RWPE2 (cell line): ENCODE results near the gene SLC25A13.

ENCODE experiments used
- ATAC-seq: fragments of 200-7000 bp; cut with Tn5 transposase; 3 replicates; pipeline ENCODE4 v1.9.1; 2021; ENCODE audit warnings: low read depth
- DNase-seq: peaks from one replicate; pipeline ENCODE4 v3.0.0-alpha.2; 2020; ENCODE audit warnings: low spot score
- H3K27ac ChIP-seq: fragments of 450-650 bp; 2 replicates; pipeline ENCODE4 v1.5.1; 2017; ENCODE audit warnings: mild to moderate bottlenecking; ENCODE audit not compliant: poor library complexity, severe bottlenecking
- H3K27me3 ChIP-seq: fragments of 250-450 bp; sonication (Bioruptor Pico); 2 replicates; pipeline ENCODE4 v1.5.1; 2021; ENCODE audit warnings: mild to moderate bottlenecking, moderate library complexity; ENCODE audit not compliant: insufficient read depth, poor library complexity, severe bottlenecking
- H3K36me3 ChIP-seq: fragments of 250-450 bp; sonication (Bioruptor Pico); 2 replicates; pipeline ENCODE4 v1.5.1; 2020; ENCODE audit warnings: low read depth, mild to moderate bottlenecking, moderate library complexity
- H3K4me1 ChIP-seq: fragments of 250-450 bp; sonication (Bioruptor Pico); 2 replicates; pipeline ENCODE4 v1.5.1; 2021; ENCODE audit warnings: mild to moderate bottlenecking, moderate library complexity; ENCODE audit not compliant: insufficient read depth, poor library complexity, severe bottlenecking
- H3K4me3 ChIP-seq: fragments of 250-450 bp; sonication (Bioruptor Pico); 2 replicates; pipeline ENCODE4 v1.5.1; 2021; ENCODE audit warnings: mild to moderate bottlenecking, moderate library complexity; ENCODE audit not compliant: severe bottlenecking
- H3K9me3 ChIP-seq: fragments of 250-450 bp; sonication (Bioruptor Pico); 2 replicates; pipeline ENCODE4 v1.5.1; 2021; ENCODE audit warnings: mild to moderate bottlenecking, moderate library complexity; ENCODE audit not compliant: severe bottlenecking
- TF ChIP-seq, protein P1 (sequence below): fragments of 450-650 bp; IDR thresholded peaks from one replicate; pipeline ENCODE4 v1.5.1; 2017; ENCODE audit warnings: mild to moderate bottlenecking, moderate library complexity; ENCODE audit not compliant: poor library complexity, severe bottlenecking

Gene SLC25A13

DNA sequence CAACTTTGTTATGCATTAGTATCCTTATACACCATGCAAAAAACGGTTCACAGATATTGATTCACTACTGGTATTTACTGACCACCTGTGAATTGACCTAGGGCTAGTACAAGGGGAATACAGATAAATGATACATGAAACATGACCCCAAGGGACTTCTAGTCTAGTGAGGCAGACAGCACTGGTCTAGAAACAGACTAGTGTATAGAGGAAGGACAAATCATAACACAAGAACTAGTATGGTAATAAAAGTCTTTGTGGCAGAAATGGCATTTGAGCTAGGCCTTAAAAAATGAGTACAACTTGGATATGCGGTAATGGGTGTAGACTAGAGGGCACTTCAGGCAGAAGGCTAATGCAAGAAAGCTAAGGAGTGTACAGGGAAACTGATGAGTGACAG lies 86.6 kb downstream of the SLC25A13 start:
- H3K27ac ChIP-seq, result no peak overlapping the region
- ATAC-seq, result no peak
- H3K4me3 ChIP-seq, result no peak overlapping the region
- H3K36me3 ChIP-seq, result no peaks in the 10 kb centered on the region
- H3K9me3 ChIP-seq, result no peaks in the 10 kb centered on the region
- H3K4me1 ChIP-seq, result peaks cover 18% of the 10 kb centered on the region
- TF ChIP-seq, protein P1, sequence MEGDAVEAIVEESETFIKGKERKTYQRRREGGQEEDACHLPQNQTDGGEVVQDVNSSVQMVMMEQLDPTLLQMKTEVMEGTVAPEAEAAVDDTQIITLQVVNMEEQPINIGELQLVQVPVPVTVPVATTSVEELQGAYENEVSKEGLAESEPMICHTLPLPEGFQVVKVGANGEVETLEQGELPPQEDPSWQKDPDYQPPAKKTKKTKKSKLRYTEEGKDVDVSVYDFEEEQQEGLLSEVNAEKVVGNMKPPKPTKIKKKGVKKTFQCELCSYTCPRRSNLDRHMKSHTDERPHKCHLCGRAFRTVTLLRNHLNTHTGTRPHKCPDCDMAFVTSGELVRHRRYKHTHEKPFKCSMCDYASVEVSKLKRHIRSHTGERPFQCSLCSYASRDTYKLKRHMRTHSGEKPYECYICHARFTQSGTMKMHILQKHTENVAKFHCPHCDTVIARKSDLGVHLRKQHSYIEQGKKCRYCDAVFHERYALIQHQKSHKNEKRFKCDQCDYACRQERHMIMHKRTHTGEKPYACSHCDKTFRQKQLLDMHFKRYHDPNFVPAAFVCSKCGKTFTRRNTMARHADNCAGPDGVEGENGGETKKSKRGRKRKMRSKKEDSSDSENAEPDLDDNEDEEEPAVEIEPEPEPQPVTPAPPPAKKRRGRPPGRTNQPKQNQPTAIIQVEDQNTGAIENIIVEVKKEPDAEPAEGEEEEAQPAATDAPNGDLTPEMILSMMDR, result no peak
- no peak for DNase-seq
- no peaks in the 10 kb centered on the region for H3K27me3 ChIP-seq

DNA sequence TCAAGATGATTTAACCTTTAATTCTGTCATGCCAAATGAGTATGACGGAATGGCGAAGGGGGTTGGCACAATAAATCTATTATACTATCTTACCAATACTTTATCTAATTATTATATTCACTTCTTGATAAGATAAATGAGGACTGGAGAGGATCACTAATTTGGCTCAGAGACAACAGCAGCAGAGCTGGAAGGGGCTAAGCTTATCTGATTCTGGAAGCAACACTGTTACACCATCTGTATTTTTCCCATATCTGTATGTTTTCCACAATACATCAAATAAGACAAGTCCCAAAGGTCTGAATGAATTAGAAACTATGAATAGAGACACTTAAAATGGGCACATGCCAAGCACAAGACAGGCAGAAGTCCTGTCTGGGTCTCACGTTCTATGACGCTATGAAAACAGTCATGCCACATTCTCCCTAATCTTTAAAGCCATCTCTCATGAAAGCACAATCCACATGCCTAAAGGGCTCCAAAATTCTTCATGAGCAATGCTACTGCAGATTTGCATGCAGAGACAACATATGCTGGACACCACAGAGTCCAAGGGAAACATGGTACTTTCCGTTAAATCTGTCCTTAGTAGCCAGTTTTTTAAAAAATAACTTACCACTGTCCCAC lies 88.3 kb downstream of the SLC25A13 start:
- Histone ChIP-seq H3K4me1 (peaks cover 7% of the 10 kb centered on the region), H3K36me3 (0 out of 2 replicates have a peak, but pooled peaks cover 3% of the 10 kb centered on the region), H3K4me3 (no peak overlapping the region), H3K27ac (no peak overlapping the region), H3K27me3 (no peaks in the 10 kb centered on the region), H3K9me3 (no peaks in the 10 kb centered on the region)
- no peak for ATAC-seq
- TF ChIP-seq, protein P1, result no peak
- no peak for DNase-seq

DNA sequence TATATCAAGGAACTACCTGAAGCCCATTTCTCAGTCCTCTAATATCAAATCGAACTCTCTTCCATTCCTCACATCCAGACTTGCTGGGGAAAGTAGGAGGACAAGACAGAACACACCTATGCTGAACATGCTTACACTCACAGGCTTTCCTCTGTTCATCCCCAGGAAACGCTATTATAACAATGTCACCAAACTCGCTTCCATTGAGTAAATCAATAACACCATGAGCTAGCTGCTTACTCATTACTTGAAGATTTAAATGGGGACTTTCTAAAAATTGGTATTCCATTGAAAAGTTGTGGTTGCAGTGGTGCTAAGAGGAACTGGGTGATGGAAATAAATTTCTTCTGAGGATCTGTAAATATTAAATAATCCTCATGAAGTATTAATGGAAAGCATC lies 88.8 kb downstream of the SLC25A13 start:
- Histone ChIP-seq H3K4me1 (peaks cover 7% of the 10 kb centered on the region), H3K27ac (no peak overlapping the region), H3K9me3 (no peaks in the 10 kb centered on the region), H3K4me3 (no peak overlapping the region), H3K27me3 (no peaks in the 10 kb centered on the region), H3K36me3 (0 out of 2 replicates have a peak, but pooled peaks cover 3% of the 10 kb centered on the region)
- ATAC-seq, result no peak
- TF ChIP-seq, protein P1, result no peak
- DNase-seq, result no peak

DNA sequence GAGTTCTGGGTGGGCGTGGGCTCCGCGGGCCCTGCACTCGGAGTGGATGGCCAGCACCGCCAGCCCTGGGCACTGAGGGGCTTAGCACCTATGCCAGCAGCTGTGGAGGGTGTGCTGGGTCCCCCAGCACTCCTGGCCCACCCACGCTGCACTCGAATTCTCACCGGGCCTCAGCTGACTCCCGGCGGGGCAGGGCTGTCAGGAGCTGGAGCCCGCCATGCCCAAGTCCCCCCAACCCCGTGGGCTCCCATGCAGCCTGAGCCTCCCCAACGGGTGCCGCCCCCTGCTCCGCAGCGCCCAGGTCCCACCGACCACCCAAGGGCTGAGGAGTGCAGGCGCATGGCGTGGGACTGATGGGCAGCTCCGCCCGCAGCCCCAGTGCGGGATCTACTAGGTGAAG lies 93.1 kb downstream of the SLC25A13 start:
- Histone ChIP-seq H3K9me3 (no peaks in the 10 kb centered on the region), H3K27me3 (no peaks in the 10 kb centered on the region), H3K4me3 (no peak overlapping the region), H3K36me3 (peaks cover 3% of the 10 kb centered on the region; the same call in 1 of the 2 replicates), H3K27ac (no peak overlapping the region), H3K4me1 (no peaks in the 10 kb centered on the region)
- ATAC-seq (no peak), DNase-seq (peak; percentile 47)
- TF ChIP-seq, protein P1, result no peak

DNA sequence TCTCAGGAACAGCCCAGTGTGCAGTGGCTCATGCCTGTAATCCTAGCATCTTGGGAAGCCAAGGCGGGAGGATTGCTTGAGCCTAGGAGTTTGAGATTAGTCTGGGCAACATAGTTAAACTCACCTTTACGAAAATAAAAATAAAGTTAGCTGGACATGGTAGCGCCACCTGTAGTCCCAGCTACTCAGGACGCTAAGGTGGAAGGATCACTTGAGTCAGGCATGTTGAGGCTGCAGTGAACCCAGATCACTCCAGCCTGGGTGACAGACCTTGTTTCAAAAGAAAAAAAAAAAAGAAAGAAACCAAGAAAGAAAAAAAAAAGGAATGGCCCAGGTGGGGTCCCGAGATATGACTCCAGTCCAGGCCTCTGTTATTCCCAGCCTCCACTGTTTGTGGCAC lies 96.6 kb downstream of the SLC25A13 start:
- TF ChIP-seq, protein P1, result no peak
- Histone ChIP-seq H3K9me3 (no peaks in the 10 kb centered on the region), H3K27ac (no peak overlapping the region), H3K36me3 (peaks cover 3% of the 10 kb centered on the region; the same call in 1 of the 2 replicates), H3K27me3 (no peaks in the 10 kb centered on the region), H3K4me1 (peaks cover under 1% of the 10 kb centered on the region), H3K4me3 (no peak overlapping the region)
- DNase-seq (no peak), ATAC-seq (no peak)
